HG03457 (cell line): ENCODE results near the gene ATP13A2.

Source experiments
- ATAC-seq: cut with Tn5 transposase; IDR thresholded peaks from one replicate; pipeline ENCODE4 v1.9.1; 2021; ENCODE audit warnings: moderate number of reproducible peaks; ENCODE audit not compliant: unreplicated experiment

Gene ATP13A2

DNA sequence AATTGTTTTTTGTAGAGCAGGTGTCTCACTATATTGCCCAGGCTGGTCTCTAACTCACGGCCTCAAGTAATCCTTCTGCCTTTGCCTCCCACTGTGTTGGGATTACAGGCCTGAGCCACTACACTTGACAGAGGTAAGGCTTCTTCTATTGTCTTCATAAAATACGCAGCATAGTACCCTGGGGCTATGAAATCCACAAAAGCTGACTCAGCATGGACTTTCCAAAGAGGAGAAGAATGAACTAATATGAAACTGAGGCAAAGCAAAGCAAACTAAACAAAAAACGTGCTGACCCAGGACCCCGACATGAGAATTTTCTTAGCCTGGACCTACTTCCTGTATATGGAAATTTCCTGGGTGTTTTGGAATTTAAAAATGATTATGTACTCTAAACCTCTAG, 18.5 kb upstream of the ATP13A2 start:
- ATAC-seq = no peak

DNA sequence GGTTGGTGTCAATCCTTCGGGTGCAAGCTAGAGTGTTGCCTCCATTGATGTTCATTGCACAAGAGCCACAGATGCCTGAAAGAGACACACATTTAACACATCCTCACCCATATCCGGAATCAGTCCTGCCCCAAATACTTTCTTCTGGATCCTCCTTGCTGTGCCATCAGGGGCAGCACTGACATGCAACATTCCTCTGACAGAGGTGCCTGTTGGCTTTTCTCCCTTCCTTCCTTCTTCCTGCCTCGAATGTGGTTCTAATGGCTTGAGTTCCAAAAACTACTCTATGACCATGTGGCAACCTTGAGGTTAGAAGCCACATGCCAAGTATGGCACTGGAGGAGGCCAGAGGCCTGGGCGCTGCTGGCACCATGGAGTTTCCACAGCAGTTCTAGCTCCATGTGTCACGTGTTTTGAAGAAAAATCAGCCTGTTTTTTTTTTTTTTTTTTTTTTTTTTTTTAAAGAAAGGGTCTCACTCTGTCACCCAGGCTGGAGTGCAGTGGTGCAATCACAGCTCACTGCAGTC, 17.0 kb upstream of the ATP13A2 start:
- ATAC-seq = no peak

DNA sequence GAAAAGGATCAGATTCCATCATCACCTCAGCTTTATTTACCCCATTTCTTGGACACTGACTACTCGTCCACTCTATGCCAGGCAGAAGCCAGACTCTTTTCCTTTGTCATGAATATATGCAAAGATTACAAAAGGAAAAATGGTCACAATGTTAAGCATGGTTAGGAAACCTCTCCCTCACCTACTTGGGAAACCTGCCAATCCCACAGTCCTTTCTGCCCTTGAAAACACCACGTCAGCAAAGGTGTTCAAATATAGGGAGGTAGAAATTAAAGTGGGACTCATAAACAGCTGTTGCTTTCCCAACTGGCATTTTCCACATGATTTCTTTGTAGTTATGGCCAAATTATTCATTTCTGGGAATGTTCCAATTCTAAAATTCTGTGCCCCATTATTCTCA, 16.2 kb upstream of the ATP13A2 start:
- ATAC-seq = no peak

DNA sequence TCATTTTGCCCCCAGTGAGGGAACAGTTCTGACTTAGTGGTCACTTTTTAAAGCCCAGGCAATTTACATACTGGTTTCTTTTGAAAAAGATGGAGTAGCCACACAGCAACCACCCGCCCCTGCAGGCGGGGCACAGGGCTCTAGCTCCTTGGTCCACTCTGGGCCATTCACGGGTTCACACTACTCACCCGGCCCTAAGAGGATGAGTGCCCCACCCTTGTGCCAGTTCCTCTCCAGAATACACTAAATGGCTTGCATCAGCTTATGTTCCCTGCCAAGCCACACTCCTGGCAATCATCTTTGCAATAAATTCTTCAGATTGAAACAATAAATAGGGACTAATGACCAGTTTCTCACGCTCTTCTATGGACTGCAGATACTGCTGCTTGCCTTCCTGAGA, 15.7 kb upstream of the ATP13A2 start:
- ATAC-seq = no peak

DNA sequence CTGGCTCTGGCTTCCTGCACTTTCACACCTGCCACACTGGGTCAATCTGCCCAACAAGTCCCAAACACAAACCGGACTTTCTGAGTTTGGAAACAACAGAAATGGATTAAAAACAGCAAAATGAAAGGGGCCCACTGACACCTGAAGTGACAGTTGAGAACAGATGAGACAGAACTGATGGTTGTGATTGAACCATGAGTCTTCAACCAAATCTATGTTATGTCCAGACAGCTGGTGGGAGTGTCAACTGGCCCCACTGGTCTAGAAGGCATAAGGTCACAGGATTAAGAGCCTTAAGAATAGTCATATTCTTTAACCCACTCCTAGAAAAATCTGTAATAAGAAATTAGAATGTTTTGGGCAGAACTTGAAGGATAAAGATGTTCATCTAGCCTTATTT, 13.0 kb upstream of the ATP13A2 start:
- ATAC-seq = no peak

GRCh38 chr1:17023573-17023972, 11.8 kb upstream of the ATP13A2 start:
- ATAC-seq = no peak

DNA sequence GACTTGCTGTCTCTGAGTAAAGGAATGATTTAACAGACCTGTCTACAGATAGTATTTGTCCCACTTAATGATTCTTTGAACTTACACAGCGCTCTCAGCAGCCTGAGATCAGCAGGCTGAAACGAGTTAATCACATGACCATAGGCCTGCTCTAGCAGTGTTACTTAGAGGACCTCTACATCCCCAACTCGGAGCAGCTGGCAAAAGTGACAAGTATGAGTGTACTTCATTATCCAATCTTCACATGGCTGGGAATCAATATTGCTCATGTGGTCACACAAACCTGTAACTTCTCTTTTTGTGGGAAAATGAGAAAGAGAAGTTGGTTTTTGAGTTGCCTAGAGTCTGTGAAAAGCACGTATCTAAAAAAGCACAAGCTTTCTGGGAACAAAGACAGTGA, 11.4 kb upstream of the ATP13A2 start:
- no peak for ATAC-seq

DNA sequence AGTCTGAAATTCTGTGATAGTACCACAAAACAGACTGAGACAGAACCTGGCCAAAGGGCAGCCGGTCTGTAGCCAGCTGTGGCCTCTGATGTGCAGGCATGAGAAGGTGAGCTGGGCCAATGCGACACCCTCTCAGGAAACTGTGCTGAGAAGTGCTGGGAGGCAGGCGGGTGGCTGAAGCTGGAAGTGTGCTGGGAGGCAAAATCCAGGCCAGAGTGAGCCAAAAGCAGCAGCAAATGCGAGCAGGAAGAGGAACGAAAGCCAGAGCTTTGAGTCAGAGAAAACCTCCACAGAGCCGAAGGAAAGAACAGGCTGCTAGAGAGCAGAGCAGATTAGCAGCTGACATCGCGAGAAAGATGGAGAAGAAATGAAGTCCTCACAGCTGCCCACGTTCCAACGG, 10.2 kb upstream of the ATP13A2 start:
- ATAC-seq = no peak

- ATAC-seq = no peak
These were observed 8.8 kb upstream of the ATP13A2 start for GRCh38 chr1:17020502-17020901.

DNA sequence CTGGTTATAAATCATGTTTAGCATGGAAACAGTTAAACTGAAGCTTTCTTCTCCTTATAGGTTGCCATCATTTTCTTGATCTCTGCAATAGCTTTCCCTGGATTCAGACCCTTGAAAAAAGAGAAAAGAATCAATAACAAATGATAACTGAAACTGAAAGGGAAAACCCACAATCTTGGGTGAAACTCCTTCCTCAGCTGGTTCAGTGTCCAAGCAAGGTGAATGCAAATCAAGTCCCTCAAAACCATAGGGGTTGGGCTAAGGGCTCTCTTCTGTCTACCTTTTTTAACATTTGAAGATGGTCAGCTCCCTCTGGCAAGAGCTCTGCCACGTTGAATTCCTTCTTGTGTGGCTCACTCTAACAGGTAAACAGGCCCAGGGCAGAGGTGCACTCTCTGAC, 7.1 kb upstream of the ATP13A2 start:
- no peak for ATAC-seq

DNA sequence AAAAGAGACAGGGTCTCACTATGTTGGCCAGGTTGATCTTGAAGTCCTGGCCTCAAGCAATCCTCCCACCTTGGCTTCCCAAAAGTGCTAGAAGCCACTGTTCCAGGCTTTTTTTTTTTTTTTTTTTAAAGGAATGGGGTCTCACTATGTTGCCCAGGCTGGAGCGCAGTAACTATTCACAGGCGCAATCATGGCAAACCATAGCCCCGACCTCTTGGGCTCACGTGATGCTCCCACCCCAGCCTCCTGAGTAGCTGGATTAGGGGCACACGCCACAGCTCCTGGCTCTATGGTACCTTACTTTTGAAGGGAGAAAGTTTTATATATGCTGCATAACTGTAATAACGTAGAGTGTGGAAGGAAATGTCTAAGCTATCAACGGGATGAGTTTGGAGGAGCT, 5.7 kb upstream of the ATP13A2 start:
- ATAC-seq = no peak

GRCh38 chr1:17016317-17016661, 4.6 kb upstream of the ATP13A2 start:
- no peak for ATAC-seq

DNA sequence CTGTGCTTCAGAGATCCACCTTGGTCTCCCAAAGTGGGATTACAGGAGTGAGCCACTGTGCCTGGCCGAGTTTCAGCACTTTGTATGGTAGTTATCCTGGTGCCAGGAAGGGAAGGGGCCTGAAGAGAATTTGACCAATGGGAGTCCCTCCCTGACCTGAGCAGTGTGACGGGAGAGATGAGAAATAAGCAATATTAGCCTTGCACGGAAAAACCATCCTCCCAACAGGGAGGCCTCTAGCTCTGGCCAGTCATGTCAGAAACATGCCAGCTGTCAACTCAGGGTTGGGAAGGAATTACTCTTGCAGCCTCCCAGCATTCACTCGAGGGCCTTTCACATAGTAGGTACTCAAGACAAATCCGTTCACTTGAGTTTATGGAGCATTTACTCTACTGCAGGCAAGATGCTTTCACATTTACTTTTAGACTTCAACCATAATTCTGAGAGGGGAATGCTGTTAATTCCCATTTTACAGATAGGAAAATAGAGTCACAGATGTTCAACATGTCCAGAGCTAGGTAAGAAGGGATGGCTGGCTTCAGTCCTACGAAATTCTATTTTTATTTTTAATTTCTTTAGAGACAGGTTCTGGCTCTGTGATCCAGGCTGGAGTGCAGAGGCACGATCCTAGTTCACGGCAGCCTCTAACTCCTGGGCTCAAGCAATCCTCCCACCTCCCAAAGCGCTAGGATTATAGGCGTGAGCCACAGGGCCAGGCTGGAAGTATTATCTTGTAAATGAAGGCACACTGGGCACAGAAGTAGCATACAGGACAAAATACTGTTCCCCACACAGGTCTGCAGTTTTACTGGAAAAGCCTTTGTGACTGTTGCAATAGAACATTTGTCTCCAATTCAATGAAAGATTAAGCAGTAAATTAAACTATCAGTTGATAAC, 3.2 kb upstream of the ATP13A2 start:
- ATAC-seq = no peak

GRCh38 chr1:17013491-17014320, 2.0 kb upstream of the ATP13A2 start:
- ATAC-seq = no peak

DNA sequence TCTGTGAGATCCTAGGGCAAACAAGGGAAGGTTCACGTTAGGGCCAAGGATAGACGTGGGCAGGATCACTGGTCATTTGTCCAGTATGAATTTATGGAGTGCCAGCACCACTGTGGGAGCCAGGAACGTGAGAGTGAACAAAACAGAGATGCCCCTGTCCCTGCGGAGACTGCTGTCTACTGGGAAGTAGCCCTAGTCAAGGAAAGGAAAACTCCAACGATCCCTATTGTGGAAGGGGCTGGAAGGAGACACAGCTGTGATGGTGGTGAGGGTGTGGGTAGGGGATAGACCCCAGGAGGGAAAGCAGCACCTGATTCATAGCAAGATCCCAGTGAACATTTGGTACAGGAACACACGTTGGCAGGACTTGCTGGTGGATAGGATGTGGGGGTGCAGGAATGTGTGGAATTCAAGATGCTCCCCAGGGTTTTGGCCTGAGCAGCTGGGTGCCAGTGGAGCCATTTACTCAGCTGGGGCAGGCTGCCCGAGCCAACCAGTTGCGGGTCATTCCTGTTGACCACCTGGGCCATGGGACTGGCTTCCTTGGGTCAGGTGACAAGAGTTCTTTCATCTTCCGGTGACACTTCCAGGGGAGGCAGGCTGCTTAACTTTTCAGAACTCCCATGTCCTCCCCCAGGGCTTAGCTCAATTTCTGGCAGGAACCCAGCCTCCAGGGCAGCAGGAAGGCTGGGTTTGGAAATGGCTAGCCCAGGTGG, 1.2 kb upstream of the ATP13A2 start:
- no peak for ATAC-seq

DNA sequence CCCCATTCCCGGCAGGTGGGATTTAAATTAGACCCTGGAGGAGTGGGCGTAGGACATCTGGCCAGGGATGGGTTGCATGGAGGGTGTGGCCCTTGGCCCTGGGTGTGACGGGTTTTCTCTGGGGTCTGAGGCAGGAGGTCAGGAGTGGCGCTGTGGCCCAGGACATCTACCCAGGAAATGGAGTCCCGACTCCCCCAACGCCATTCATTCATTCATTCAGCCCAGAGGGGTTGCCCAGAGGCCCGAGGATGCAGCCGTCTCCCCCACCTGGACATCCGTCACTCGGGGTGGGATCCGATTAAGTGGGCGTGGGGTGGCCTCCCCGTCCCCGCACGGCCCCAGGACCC, 663 bp downstream of the ATP13A2 start:
- no peak for ATAC-seq

GRCh38 chr1:17009706-17010105, 2.0 kb downstream of the ATP13A2 start:
- no peak for ATAC-seq

GRCh38 chr1:17008208-17008855, 3.4 kb downstream of the ATP13A2 start:
- ATAC-seq = no peak

DNA sequence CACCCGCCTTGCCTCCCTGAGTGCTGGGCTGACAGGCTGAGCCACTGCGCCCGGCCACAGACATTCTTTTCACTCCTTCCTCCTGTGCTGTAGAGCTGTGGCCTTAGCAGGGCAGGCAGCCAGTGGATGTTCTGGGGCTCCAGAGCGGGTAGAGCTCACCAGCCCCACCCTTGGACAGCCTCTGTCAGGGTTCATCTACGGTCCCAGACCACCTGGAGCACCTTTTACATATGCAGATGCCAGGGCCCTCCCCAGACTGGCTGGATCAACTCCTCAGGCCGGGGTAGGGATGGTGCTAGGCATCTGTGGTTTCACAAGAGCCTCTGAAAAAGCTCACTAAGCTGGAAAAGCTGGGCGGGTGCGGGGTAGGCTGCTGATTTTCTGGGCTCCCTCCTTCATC, 4.6 kb downstream of the ATP13A2 start:
- no peak for ATAC-seq

- ATAC-seq = no peak
These were observed 6.4 kb downstream of the ATP13A2 start for GRCh38 chr1:17005365-17005740.
